ENCODE measurements around the gene ZNF750.

Gene ZNF750

GRCh38 chr17:82800885-82801284 is 38.9 kb downstream of the ZNF750 start:
- H3K4me3 ChIP-seq (ENCODE audit: low read depth, low read length): no peak overlapping the region
- no peak for TF ChIP-seq CTCF (IDR thresholded peaks at IDR 0.05; ENCODE audit: low read depth, low read length)
- DNase-seq: no peak
- H3K27me3 ChIP-seq (ENCODE audit: insufficient read depth, low read depth, severe bottlenecking): no peaks in the 10 kb centered on the region
- peaks cover 3% of the 10 kb centered on the region for H3K9me3 ChIP-seq (ENCODE audit: severe bottlenecking)
- H3K27ac ChIP-seq: no peak overlapping the region
- H3K36me3 ChIP-seq: peaks cover 73% of the 10 kb centered on the region

DNA sequence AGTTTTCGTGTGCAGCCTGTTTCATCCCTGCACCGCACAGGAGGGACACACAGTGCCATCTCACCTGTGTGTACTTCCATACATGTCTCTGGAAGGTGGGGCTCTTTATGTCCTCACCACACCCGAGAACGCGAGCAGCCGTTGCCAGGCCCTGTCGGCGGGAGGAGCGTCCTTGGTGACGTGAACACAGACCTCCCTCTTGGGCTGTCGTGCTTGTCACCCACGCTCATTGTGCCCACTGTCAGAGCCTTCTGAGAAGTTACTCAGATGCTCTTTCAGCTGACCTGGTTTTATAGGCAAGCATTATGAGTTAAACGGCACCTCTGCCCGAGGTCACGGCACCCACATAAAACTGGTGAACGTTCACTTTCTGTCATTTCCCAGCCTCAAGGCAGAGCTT is 40.2 kb downstream of the ZNF750 start:
- no peak for DNase-seq
- peaks cover 73% of the 10 kb centered on the region for H3K36me3 ChIP-seq
- peaks cover 3% of the 10 kb centered on the region for H3K9me3 ChIP-seq (ENCODE audit: severe bottlenecking)
- H3K27me3 ChIP-seq (ENCODE audit: insufficient read depth, low read depth, severe bottlenecking): no peaks in the 10 kb centered on the region
- H3K4me3 ChIP-seq (ENCODE audit: low read depth, low read length): no peak overlapping the region
- TF ChIP-seq CTCF (IDR thresholded peaks at IDR 0.05; ENCODE audit: low read depth, low read length): no peak
- no peak overlapping the region for H3K27ac ChIP-seq

DNA sequence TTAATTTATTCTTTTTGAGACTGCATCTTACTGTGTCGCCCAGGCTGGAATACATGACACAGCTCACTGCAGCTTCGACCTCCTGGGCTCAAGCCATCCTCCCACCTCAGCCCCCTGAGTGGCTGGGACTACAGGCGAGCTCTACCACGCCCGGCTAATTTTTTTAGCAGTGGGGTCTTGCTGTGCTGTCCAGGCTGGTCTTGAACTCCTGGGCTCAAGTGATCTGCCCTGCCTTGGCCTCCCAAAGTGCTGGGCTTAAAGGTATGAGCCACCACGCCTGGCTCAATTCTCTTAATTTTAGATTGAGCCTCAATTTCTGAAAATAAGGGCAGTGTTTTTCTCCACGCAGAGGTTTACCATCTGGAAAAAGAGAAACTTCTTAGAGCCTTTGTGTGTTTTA is 41.1 kb downstream of the ZNF750 start:
- no peak for DNase-seq
- Histone ChIP-seq H3K9me3 (ENCODE audit: severe bottlenecking) (peaks cover 3% of the 10 kb centered on the region), H3K27me3 (ENCODE audit: insufficient read depth, low read depth, severe bottlenecking) (no peaks in the 10 kb centered on the region), H3K4me3 (ENCODE audit: low read depth, low read length) (no peak overlapping the region), H3K27ac (no peak overlapping the region), H3K36me3 (peaks cover 75% of the 10 kb centered on the region)
- TF ChIP-seq CTCF (IDR thresholded peaks at IDR 0.05; ENCODE audit: low read depth, low read length): no peak

GRCh38 chr17:82797061-82797460 is 42.8 kb downstream of the ZNF750 start:
- H3K9me3 ChIP-seq (ENCODE audit: severe bottlenecking): peaks cover 3% of the 10 kb centered on the region
- TF ChIP-seq CTCF (IDR thresholded peaks at IDR 0.05; ENCODE audit: low read depth, low read length): no peak
- peaks cover 69% of the 10 kb centered on the region for H3K36me3 ChIP-seq
- no peak overlapping the region for H3K4me3 ChIP-seq (ENCODE audit: low read depth, low read length)
- no peak for DNase-seq
- no peak overlapping the region for H3K27ac ChIP-seq
- no peaks in the 10 kb centered on the region for H3K27me3 ChIP-seq (ENCODE audit: insufficient read depth, low read depth, severe bottlenecking)

DNA sequence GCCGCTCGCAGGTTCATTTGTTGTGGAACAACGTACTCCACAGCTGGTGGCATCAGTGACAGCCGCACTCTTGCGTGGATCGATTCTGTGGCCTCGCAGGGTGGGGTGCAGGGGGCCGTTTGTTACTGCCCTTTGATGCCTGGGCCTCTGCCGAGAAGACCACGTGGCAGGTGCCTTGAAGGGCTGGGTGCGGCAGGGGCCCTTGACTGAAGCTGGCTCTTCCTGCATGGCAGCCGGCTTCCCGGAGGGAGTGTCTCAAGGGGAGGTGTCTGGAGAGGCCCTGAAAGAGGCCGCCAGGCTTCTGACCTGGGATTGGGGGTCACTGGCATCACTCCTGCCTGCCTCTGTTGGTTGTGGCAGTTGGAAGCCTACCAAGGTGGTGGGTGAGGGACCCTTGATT is 44.2 kb downstream of the ZNF750 start:
- Histone ChIP-seq H3K4me3 (ENCODE audit: low read depth, low read length) (no peak overlapping the region), H3K27ac (no peak overlapping the region), H3K36me3 (peaks cover 77% of the 10 kb centered on the region), H3K9me3 (ENCODE audit: severe bottlenecking) (peaks cover 2% of the 10 kb centered on the region), H3K27me3 (ENCODE audit: insufficient read depth, low read depth, severe bottlenecking) (no peaks in the 10 kb centered on the region)
- no peak for DNase-seq
- no peak for TF ChIP-seq CTCF (IDR thresholded peaks at IDR 0.05; ENCODE audit: low read depth, low read length)

DNA sequence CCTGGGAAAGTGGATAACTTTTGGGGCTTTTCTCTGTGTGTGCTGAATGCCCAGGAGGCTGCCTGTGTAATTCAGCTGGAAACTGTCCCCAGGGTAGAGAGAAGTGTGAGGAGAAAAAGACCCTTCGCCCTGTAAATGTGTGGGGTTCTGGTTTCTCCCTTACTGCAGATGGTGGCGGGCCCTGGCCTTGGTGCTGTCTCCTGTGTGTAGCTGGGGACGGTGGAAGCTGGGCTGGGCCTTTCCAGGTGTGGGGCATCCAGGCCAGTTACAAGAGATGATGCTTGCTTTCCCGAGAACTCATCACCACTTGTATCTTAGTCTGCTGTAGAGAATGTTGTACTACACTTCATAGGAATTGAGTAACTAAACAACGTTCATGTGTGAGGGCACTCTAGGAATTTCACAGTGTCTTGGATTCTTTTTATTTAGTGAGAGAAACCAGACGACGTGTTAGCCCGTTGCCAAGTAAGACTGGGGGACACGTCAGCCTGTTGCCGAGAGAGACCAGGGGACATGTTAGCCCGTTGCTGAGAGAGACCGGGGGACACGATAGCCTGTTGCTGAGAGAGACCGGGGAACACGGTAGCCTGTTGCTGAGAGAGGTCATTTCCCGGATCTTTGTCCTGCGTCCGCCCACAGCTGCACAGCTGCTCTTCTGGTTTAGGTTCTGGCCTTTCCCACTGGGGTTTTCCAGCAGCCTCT is 44.9 kb downstream of the ZNF750 start:
- no peak for TF ChIP-seq CTCF (IDR thresholded peaks at IDR 0.05; ENCODE audit: low read depth, low read length)
- DNase-seq: no peak
- no peaks in the 10 kb centered on the region for H3K27me3 ChIP-seq (ENCODE audit: insufficient read depth, low read depth, severe bottlenecking)
- peaks cover under 1% of the 10 kb centered on the region for H3K9me3 ChIP-seq (ENCODE audit: severe bottlenecking)
- H3K27ac ChIP-seq: no peak overlapping the region
- H3K36me3 ChIP-seq: peaks cover 77% of the 10 kb centered on the region
- no peak overlapping the region for H3K4me3 ChIP-seq (ENCODE audit: low read depth, low read length)

Measured in WERI-Rb-1 (cell line).